ENCODE measurements around the gene FZD7.

Gene FZD7

DNA sequence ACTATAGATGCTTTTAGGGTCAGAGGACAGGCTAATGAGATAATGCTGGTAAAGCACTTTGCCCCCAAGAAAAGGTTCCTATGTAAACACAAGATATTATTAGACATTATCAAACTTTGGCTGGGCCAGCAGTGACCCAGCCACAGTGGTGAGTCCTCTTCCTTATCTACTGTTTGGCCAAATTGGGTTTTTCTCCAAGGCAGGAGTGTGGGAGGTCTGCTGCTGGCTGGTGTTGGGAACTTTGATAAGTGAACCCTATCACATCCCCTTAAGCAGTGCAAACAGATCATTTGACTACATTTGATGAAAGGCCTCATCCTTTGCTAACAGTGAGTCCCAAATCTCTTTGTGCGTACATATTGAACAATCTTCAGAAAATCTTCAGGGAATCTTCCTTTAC lies 16.2 kb downstream of the FZD7 start:
- no peak overlapping the region for H3K4me3 ChIP-seq (replicated peaks; ENCODE audit: low read depth, low read length)
- TF ChIP-seq, protein P1, sequence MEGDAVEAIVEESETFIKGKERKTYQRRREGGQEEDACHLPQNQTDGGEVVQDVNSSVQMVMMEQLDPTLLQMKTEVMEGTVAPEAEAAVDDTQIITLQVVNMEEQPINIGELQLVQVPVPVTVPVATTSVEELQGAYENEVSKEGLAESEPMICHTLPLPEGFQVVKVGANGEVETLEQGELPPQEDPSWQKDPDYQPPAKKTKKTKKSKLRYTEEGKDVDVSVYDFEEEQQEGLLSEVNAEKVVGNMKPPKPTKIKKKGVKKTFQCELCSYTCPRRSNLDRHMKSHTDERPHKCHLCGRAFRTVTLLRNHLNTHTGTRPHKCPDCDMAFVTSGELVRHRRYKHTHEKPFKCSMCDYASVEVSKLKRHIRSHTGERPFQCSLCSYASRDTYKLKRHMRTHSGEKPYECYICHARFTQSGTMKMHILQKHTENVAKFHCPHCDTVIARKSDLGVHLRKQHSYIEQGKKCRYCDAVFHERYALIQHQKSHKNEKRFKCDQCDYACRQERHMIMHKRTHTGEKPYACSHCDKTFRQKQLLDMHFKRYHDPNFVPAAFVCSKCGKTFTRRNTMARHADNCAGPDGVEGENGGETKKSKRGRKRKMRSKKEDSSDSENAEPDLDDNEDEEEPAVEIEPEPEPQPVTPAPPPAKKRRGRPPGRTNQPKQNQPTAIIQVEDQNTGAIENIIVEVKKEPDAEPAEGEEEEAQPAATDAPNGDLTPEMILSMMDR (IDR thresholded peaks at IDR 0.05; ENCODE audit: low read depth, low read length, missing control alignments) = no peak
- no peak for DNase-seq (ENCODE audit: extremely low read depth, low read depth)

DNA sequence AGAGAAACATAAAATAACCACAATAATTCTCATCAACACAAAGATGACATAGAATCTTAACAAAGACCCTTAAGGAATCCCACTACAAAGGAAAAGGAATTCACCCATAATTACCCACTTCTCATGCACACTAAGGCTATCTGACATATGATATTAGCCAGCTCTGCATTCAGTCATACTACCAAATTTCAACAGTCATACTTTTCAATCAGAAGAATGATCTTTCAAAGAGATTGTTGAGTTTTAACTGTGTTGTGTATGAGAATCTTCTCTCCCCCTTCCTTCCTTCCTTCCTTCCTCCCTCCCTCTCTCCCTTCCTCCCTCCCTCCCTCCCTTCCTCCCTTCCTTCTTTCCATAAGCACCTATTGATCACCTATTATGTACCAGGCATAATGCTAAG lies 17.0 kb downstream of the FZD7 start:
- no peak overlapping the region for H3K4me3 ChIP-seq (replicated peaks; ENCODE audit: low read depth, low read length)
- TF ChIP-seq, protein P1 (IDR thresholded peaks at IDR 0.05; ENCODE audit: low read depth, low read length, missing control alignments) = no peak
- DNase-seq (ENCODE audit: extremely low read depth, low read depth) = no peak

DNA sequence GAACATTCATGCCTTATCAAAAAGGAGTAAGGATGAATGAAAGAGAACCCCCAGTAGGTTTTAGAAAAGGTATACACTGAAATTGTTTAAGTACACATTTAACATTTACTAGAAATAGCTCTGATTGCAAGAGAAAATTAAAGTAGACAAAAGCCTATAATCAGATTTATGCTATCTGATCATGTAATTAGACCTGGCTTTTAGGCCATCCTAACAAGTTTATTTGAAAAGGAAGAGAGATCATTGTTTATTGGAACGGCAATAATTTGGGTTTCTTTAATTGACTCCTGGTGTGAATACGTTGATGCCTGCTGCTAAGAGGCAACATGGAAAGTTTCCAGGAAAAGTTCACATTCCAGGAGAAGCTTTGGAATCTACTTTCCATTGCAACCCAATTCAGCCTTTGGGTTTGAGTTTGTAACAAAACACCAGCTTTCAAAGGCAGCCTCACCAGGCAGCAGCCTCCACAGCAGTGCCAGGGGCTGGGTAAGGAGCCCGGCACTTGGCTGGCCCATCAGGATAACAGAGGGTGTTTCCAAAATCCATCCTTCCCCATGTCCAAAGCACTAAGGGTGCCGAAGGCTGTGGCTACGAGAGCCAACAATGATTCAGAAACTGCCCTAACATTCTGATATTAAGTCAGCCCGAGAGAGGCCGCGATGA lies 18.0 kb downstream of the FZD7 start:
- DNase-seq (ENCODE audit: extremely low read depth, low read depth) = peak; percentile 70
- H3K4me3 ChIP-seq (replicated peaks; ENCODE audit: low read depth, low read length) = no peak overlapping the region
- TF ChIP-seq, protein P1 (IDR thresholded peaks at IDR 0.05; ENCODE audit: low read depth, low read length, missing control alignments) = no peak

DNA sequence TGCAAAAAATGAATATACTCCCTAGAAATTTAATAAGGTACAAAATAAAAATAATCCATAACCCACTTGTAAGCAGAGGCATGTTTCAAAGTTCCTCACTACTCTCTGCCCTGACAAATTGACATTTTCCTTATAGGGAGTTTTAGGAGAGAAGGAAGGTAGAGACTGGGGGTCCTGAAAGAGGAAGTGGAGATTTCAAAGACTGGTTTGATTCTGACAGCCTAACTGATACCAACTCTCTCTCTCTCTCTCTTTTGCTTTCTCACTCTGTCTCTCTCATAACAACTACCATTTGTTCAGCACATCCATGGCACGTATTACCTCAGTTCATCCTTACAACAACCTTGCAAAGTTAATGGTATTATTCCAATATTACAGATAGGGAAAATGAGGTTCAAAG lies 18.6 kb downstream of the FZD7 start:
- no peak overlapping the region for H3K4me3 ChIP-seq (replicated peaks; ENCODE audit: low read depth, low read length)
- TF ChIP-seq, protein P1 (IDR thresholded peaks at IDR 0.05; ENCODE audit: low read depth, low read length, missing control alignments) = no peak

DNA sequence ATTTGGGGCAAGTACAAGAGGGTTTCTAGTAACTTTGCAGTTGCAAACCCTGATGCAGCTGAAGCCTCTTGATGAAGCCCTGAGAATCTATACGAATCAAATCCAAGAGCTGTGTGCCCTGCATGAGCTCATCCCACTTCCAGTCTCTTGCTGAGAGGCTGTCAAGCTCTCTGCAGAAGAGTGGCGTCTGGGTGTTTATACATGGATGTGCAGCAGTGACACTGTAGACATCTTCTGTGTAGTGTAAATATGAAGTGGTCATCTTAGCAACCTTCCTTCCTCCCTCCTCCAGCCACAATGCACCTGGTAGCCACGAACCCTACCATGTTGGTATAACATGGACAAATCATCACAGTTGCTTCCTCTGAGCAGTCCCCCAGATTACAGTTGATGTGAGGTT lies 21.0 kb downstream of the FZD7 start:
- TF ChIP-seq, protein P1 (IDR thresholded peaks at IDR 0.05; ENCODE audit: low read depth, low read length, missing control alignments) = no peak
- DNase-seq (ENCODE audit: extremely low read depth, low read depth) = no peak
- H3K4me3 ChIP-seq (replicated peaks; ENCODE audit: low read depth, low read length) = no peak overlapping the region

More for the DNA sequence above, 18.6 kb downstream of the FZD7 start:
- no peak for DNase-seq (ENCODE audit: extremely low read depth, low read depth)

DNA sequence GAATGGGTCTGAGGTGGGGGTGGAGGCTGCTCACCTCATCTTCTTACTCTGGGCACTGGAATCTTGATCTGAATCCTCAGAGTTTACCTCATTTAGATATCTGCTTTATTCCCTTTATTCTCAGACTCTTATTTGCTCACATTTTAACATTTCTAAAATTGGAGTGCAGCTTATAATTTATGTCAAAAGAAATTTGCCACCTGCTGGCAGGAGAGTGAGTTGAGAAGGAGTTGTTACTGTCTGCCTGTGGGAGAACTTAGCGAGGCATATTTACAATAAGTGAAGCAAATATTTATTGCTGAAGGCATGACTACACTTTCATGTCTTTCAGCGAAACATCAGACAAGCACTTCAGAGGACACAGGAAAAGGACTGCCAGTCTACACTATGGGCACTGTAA lies 23.0 kb downstream of the FZD7 start:
- no peak overlapping the region for H3K4me3 ChIP-seq (replicated peaks; ENCODE audit: low read depth, low read length)
- TF ChIP-seq, protein P1 (IDR thresholded peaks at IDR 0.05; ENCODE audit: low read depth, low read length, missing control alignments) = peak; percentile 27
- DNase-seq (ENCODE audit: extremely low read depth, low read depth) = no peak

DNA sequence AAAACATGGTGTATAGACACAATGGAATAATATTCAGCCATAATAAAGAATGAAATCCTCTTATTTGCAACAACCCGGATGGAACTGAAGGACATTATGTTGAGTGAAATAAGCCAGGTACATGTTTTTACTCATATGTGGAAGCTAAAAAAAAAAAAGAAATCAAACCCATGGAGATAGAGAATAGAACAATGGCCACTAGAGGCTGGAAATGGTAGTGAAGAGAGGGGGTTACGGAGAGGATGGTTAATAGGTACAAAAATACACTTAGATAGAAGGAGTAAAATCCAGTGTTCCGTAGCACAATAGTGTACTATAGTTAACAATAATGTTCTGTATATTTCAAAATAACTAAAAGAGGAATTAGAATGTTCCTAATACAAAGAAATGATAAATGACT lies 26.6 kb downstream of the FZD7 start:
- no peak overlapping the region for H3K4me3 ChIP-seq (replicated peaks; ENCODE audit: low read depth, low read length)
- TF ChIP-seq, protein P1 (IDR thresholded peaks at IDR 0.05; ENCODE audit: low read depth, low read length, missing control alignments) = peak; percentile 14
- no peak for DNase-seq (ENCODE audit: extremely low read depth, low read depth)

Measured in HFF-Myc (cell line).